GM06990 (cell line): ENCODE results near the gene SLC35F1.

Experiments
- DNase-seq: peaks from one replicate; pipeline ENCODE4 v3.0.0-alpha.2; 2011; ENCODE audit not compliant: insufficient read length; ENCODE audit errors: extremely low read depth
- H3K27me3 ChIP-seq: replicated peaks from 2 replicates; pipeline ENCODE4 v1.6.0; 2011; ENCODE audit warnings: low read length; ENCODE audit not compliant: control insufficient read depth, insufficient read depth
- H3K36me3 ChIP-seq: 2 replicates; pipeline ENCODE4 v1.5.1; 2011; ENCODE audit warnings: low read length; ENCODE audit not compliant: control insufficient read depth, insufficient read depth
- H3K4me3 ChIP-seq: replicated peaks from 2 replicates; pipeline ENCODE4 v1.5.1; 2011; ENCODE audit warnings: low read depth, mild to moderate bottlenecking, control low read depth, low read length
- TF ChIP-seq, protein P1 (sequence below): IDR thresholded peaks from 2 replicates; pipeline ENCODE4 v1.5.1; 2011; ENCODE audit warnings: low read length, control low read depth, mild to moderate bottlenecking, inconsistent platforms; ENCODE audit not compliant: insufficient read depth, poor library complexity, severe bottlenecking

The SLC35F1 gene

DNA sequence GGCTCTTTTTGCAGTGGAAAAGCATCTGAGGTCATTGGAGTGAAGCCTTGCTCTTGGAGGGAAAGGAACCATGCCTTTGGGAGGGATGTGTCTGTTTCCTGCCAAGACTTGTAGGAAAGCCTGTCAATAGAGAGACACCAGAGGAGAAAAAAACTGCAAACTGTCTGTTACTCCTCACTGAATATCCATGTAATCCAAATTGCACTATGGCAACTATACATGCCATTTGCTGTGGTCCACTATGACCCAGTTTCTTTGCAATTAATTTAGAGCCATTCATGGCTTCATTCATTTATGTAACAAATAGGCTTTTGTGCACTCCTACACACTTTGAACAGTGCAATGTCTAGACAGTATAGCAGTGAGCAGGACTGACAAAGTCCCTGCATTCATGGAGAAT lies 296.5 kb downstream of the SLC35F1 start:
- no peak overlapping the region for H3K4me3 ChIP-seq
- TF ChIP-seq, protein P1, sequence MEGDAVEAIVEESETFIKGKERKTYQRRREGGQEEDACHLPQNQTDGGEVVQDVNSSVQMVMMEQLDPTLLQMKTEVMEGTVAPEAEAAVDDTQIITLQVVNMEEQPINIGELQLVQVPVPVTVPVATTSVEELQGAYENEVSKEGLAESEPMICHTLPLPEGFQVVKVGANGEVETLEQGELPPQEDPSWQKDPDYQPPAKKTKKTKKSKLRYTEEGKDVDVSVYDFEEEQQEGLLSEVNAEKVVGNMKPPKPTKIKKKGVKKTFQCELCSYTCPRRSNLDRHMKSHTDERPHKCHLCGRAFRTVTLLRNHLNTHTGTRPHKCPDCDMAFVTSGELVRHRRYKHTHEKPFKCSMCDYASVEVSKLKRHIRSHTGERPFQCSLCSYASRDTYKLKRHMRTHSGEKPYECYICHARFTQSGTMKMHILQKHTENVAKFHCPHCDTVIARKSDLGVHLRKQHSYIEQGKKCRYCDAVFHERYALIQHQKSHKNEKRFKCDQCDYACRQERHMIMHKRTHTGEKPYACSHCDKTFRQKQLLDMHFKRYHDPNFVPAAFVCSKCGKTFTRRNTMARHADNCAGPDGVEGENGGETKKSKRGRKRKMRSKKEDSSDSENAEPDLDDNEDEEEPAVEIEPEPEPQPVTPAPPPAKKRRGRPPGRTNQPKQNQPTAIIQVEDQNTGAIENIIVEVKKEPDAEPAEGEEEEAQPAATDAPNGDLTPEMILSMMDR: no peak
- DNase-seq: no peak
- no peaks in the 10 kb centered on the region for H3K27me3 ChIP-seq
- no peaks in the 10 kb centered on the region for H3K36me3 ChIP-seq

DNA sequence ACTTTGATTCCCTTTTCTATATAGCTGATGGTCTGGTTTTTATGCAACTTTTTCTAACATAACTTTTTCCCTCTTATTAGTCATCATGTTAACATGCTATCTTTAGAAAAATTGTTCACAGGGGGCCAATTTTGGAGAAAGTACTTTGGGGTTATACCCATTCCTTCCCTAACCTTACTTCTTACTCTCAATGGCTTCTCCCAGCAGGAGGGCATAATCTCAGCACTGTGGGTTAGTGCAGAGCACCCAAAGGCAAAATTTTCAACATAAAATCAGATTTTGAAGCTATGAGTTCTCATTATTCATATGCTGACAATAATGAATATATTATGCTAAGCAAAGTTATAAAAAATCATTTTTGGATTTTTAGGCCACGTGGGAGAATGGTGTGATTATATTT lies 299.2 kb downstream of the SLC35F1 start:
- H3K27me3 ChIP-seq: no peaks in the 10 kb centered on the region
- no peaks in the 10 kb centered on the region for H3K36me3 ChIP-seq
- TF ChIP-seq, protein P1: no peak
- DNase-seq: no peak
- no peak overlapping the region for H3K4me3 ChIP-seq

DNA sequence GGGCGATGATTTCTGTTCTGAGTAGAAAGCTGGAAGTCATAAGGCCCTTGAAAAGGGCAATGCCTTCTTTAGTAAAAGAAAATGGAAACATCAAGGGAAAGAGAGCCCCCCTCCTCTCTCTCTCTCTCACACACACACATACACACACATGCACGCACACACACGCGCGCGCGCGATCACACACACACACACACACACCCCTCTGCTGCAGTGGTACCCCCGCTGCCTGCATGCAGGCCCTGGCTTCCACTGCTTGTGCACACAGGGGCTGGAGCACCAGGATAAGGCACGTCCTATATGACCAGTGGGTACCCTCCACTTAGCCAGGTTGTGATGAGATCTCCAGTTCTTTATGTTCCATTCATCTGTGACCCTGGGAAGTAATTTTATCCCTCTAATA lies 300.9 kb downstream of the SLC35F1 start:
- Histone ChIP-seq H3K4me3 (no peak overlapping the region), H3K36me3 (no peaks in the 10 kb centered on the region), H3K27me3 (no peaks in the 10 kb centered on the region)
- no peak for DNase-seq
- TF ChIP-seq, protein P1: no peak

DNA sequence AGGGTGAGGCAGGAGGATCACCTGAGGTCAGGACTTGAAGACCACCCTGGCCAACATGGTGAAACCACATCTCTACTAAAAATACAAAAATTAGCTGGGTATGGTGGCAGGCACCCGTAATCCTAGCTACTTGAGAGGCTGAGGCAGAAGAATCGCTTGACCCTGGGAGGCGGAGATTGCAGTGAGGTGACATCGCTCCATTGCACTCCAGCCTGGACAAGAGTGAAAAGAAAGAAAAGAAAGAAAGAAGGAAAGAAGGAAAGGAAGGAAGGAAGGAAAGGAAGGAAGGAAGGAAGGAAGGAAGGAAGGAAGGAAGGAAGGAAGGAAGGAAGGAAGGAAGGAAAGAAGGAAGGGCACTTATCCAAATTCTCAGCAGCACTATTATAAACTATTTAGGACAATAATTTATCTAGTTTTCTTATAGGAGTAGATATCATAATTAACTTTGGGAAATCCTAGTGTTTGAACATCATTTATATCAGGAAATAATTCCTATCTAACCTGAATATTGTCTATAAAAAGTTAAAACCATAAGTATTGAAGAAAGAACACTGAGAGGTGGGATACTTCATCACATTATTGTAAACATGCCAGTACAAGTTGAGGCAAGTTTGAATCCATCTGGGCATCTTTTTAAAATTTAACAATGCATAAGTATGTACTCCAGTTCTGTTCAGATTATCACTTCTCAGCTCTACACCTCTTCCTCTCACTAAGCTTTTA lies 305.5 kb downstream of the SLC35F1 start:
- TF ChIP-seq, protein P1: no peak
- DNase-seq: no peak
- Histone ChIP-seq H3K36me3 (no peaks in the 10 kb centered on the region), H3K27me3 (no peaks in the 10 kb centered on the region), H3K4me3 (no peak overlapping the region)

DNA sequence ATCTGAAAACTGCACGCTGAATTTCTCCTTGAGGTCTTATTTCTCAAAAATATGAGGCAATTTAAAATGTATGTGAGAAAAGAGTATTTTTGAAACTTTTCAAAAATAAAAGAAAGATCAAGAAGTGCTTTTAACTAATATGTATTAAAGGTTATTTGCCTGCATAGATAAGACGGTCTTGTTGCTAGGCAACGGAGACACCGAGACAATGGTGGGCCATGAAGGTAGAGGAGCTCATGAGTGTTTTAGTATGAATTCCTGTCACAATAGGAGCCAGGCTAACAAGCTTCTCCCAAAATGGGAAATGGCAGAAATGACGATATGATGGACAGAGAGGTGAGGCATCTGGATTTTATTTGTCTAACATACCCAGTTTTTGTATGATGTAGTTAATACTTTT lies 308.2 kb downstream of the SLC35F1 start:
- DNase-seq: no peak
- Histone ChIP-seq H3K36me3 (no peaks in the 10 kb centered on the region), H3K4me3 (no peak overlapping the region), H3K27me3 (no peaks in the 10 kb centered on the region)
- TF ChIP-seq, protein P1: no peak

DNA sequence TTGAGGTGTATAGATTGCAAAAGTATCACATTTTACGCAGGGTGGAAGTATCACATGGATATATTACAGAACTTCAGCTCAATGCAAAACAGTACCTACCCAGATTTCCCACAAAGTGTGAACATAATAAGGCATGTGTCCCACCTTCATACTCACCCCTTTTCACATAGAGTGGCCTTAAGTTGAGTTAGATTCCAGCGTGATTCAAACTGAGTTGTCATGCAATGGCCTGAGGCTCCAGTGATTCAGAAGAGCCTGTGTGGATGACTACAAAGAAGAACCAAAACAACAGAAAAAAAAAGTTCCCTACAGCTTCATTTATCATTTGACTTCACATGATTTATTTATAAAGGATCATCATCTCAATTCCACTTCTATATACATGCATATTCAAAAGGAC lies 309.7 kb downstream of the SLC35F1 start:
- no peak for DNase-seq

More for the DNA sequence above, 309.7 kb downstream of the SLC35F1 start:
- Histone ChIP-seq H3K4me3 (no peak overlapping the region), H3K36me3 (no peaks in the 10 kb centered on the region), H3K27me3 (no peaks in the 10 kb centered on the region)
- TF ChIP-seq, protein P1: no peak
